Left hindlimb (tissue), 1 donor: ENCODE data around the gene MBOAT2.
"Not testable (repeated sequence)": the region's sequence is repeated elsewhere in the genome, so short reads cannot be mapped to it uniquely, and the experiment has no call there.

ENCODE experiments used
- DNase-seq: peaks from one replicate; pipeline ENCODE4 v3.0.0-alpha.2; 2018

MBOAT2 gene

DNA sequence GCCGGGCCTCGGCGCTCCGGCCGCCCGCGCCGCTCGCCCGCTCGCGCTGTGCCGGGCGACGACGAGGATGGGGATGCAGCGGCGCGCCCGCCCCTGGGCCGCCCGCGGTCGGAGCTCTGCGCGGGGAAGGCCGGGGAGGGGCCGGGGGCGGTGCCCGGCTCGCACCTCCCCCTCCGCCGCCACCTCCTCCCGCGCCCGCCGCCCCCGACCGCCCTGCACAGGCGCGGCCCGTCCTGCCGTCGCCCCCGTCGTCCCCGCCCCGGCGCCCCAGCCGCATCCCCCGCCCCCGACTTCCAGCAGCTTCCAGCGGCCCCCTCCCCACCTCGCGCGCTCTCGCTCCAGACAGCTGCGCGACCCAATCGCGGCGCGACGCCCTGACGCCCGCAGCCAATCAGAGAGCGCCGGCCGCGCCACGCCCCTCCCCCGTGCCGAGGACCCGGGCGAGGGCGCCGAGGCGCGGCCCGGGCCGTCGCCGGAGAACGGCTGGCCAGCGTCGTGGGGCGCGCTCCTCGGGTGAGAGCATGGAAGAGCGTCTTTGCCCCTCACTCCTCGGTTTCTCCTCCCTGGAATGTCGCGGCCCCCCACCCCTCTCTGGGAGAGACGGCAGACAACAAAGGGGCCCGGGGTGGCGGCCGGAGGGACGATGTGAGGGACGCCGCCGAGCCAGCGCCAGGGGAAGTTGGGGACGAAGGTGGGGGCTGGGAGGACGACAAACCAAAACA lies at the start of gene MBOAT2:
Gene MBOAT2 (minus strand): TSS at position 69 of the 722 bp plus-strand sequence. CDS start 70 bp downstream, outside the sequence.
- DNase-seq: peak; percentile 98

DNA sequence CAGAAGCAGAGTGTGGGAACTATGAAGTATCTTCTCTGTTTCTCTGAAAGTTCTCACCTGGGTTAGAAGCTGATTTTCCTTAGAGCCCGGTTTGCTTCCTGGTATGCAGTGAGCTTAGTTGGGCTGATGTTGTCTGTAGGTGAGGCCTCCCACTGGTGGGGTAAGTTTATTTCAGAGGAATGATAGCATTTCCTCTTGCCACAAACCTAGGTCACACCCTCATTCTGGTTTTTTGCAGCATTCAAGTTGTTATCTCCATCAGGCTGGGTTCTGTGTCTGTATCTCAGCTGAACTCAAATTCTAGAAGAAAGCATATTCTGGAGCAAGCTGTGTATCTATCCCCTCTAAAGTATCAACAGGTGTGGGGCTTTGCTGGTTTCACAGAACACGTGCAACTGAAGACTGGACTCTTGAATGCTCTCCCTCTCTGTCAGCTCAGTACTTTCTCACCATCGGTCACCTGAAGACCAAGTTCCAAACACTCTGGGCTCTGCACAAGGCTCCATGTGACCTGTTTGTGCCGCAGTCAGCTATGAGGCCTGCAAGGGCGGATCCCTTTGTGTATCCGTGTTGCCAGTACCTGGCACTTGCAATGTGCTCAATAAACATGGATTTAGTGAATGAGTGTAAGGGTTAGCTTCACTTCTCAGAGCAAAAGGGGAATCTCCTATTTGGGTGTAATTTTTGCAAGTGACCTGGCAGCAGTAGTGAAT lies 49.5 kb upstream of the MBOAT2 start:
- no peak for DNase-seq

- DNase-seq: not testable (repeated sequence)
Measured at GRCh38 chr2:9051451-9051850, 48.0 kb upstream of the MBOAT2 start.

GRCh38 chr2:9050122-9050809 lies 46.8 kb upstream of the MBOAT2 start:
- DNase-seq: no peak

DNA sequence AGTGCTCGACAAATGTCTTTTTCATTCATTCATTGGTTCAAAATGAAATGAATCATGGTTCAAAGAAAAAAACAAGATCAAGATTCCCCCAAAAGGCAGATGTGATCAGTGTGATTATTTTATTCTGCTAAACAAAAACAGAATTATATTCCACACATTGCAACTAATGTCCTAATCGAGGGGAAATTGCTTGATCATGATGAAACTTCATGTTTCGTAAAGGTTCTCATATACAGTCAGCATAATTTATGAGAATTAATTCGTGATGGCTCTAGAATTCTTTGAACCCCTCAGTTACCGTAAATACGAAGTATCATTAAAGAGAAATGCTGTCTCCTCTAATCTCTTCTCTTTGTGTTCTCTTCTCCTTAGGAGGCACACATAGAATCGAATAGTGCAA lies 42.1 kb upstream of the MBOAT2 start:
- DNase-seq: no peak

DNA sequence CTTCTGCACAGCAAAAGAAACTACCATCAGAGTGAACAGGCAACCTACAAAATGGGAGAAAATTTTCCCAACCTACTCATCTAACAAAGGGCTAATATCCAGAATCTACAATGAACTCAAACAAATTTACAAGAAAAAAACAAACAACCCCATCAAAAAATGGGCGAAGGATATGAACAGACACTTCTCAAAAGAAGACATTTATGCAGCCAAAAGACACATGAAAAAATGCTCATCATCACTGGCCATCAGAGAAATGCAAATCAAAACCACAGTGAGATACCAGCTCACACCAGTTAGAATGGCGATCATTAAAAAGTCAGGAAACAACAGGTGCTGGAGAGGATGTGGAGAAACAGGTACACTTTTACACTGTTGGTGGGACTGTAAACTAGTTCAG lies 40.0 kb upstream of the MBOAT2 start:
- DNase-seq: not testable (repeated sequence)

- no peak for DNase-seq
Measured at GRCh38 chr2:9037166-9037565, 33.7 kb upstream of the MBOAT2 start.

- DNase-seq: no peak
Measured at GRCh38 chr2:9033385-9034168, 30.1 kb upstream of the MBOAT2 start.

GRCh38 chr2:9032536-9033255 lies 29.2 kb upstream of the MBOAT2 start:
- no peak for DNase-seq

DNA sequence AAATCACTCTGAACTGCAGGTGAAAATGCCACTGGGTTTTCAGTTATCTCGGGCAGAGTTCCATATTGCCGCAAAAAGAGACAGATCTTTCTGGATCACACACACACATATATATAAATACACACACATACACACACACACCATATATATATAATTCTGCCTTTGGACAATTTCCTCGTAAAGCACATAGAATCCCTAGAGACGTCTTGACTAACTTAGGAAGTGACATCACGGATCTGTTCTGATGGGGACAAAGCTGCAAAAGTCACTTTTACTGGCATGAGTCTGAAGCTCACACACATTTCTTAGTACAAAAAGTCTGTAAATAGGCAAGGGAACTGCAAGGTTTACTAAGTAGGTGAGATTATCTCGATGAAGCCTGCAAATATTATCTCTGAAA lies 28.6 kb upstream of the MBOAT2 start:
- DNase-seq: no peak

DNA sequence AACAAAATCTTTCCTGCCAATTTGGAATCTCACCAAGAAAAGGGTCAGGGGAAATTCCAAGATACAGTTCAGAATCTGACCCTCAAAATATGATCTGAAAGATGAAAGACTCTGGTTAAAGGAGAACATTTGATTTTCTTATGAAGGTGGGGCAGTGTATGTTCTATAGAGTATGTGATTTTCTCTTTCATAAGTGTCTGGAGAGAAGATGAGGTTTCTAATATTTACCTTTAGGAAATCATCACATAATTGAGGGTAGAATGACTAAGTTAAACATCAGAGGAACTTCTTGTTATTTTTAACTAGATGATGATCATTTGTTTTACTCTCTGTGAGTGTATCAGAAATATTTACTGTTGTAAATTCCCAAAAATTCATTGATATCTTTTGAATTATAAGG lies 27.8 kb upstream of the MBOAT2 start:
- no peak for DNase-seq

- DNase-seq: peak; percentile 61
Measured at GRCh38 chr2:9030841-9031240, 27.4 kb upstream of the MBOAT2 start.

DNA sequence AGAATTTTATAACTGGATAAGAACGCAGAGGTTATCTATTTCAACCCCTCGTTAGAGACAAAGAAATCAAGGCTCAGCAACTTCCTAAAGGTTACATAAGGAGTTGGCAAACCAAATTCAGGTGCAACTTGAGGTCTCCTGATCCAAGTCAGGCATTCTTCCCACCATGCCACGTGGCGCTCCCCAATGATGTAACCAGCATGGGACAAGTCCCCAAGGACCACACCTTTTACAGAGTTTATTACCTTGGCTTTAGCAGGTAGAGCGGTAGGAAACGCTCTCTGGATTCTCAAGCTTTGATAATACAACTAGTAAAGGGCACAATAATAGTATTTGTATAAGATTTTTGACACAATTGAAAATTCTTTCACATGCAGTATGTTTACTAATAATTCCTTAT lies 26.7 kb upstream of the MBOAT2 start:
- DNase-seq: no peak

- DNase-seq: no peak
Measured at GRCh38 chr2:9029721-9030120, 26.2 kb upstream of the MBOAT2 start.

DNA sequence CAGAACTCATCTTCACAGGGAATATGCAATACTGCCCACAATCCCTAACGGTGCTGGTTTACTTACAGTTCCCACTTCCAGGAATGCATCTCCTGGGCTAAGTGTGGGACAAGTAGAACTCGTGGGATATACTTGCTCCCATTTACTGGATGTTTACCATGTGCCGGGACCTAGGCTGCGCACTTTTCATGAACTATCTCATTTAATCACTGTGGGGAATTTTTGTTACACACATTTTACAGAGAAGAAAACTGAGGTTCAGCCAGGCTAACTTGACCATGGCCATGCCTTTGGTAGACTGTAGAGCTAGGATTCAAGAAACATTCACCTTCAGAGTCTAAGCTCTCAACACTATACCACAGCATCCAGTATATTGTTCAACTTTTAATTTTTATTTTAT lies 24.4 kb upstream of the MBOAT2 start:
- DNase-seq: no peak

DNA sequence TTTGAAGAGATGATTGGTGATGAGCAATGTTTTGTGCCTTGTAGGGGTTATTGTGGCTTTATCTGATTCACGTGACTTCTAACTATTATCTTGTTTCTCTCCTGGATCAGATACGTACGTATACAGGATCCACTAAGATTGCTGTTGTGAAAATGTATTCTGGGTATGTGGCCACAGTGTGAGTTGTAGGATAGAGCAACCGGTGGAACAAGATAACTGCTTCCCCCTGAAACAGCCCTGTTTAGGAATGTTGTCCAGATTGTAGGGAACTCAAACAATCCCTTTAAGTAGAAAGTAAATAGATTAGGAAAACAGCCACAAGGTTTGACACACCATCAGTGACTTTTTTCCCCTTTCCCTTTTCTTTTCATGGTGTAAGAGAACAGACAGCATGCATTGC lies 22.3 kb upstream of the MBOAT2 start:
- DNase-seq: no peak

- no peak for DNase-seq
Measured at GRCh38 chr2:9024575-9024974, 21.1 kb upstream of the MBOAT2 start.

- DNase-seq: no peak
Measured at GRCh38 chr2:9021563-9022211, 18.2 kb upstream of the MBOAT2 start.

DNA sequence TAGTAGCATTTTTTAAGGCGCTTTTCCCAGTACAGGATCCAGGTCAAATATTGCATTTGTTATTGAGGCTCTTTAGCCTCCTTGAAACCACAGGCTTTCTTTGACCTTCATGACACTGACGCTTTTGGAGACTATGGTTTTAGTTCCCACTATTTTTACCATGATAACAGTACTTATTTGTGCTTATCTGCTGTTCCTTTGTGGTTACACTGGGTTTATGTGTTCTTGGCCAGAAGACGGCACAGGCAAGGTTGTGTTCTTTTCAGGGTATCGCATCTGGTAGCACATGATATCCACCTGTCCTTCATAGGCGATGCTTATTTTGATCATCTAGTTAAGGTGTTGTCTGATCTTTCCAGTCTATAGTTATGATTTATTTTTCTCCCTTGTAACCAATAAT lies 16.8 kb upstream of the MBOAT2 start:
- DNase-seq: no peak

GRCh38 chr2:9018534-9018933 lies 15.1 kb upstream of the MBOAT2 start:
- DNase-seq: no peak

- DNase-seq: no peak
Measured at GRCh38 chr2:9018109-9018508, 14.6 kb upstream of the MBOAT2 start.

GRCh38 chr2:9017411-9017810 lies 13.9 kb upstream of the MBOAT2 start:
- DNase-seq: no peak
